ENCODE results near the gene RTL10.

The RTL10 gene

DNA sequence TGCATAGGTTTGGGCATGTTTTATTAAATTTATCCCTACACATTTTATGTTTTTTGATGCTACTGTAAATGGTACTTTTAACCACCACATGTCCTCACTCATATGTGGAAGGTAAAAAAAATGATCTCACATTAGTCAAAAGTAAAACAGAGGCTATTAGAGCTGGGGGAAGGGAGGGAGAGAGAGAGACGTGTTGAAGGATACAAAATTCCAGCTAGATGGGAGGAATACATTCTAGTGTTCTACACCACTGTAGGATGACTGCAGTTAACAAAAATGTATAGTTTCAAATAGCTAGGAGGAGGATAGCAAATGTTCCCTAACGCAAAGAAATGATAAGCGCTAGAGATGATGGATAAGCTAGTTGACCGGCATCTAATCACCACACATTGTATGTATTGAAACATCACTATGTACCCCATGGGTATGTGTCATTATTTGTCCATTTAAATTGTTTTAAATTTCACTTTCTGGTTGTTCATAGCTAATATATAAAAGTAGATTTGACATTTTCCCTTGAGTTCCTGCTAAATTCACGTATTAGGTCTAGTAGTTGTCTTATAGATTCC, 9.9 kb upstream of the RTL10 start:
- Histone ChIP-seq H3K27me3 (no peaks in the 10 kb centered on the region), H3K4me1 (ENCODE audit: control insufficient read depth in 1 of 2, insufficient read depth in 1 of 2, low read depth in 1 of 2, low read length in 1 of 2) (no peaks in the 10 kb centered on the region), H3K27ac (no peak overlapping the region), H3K4me3 (ENCODE audit: low read depth in 1 of 2, low read length in 1 of 2) (no peak overlapping the region), H3K36me3 (no peaks in the 10 kb centered on the region), H3K9me3 (no peaks in the 10 kb centered on the region)
- TF ChIP-seq, protein P1, sequence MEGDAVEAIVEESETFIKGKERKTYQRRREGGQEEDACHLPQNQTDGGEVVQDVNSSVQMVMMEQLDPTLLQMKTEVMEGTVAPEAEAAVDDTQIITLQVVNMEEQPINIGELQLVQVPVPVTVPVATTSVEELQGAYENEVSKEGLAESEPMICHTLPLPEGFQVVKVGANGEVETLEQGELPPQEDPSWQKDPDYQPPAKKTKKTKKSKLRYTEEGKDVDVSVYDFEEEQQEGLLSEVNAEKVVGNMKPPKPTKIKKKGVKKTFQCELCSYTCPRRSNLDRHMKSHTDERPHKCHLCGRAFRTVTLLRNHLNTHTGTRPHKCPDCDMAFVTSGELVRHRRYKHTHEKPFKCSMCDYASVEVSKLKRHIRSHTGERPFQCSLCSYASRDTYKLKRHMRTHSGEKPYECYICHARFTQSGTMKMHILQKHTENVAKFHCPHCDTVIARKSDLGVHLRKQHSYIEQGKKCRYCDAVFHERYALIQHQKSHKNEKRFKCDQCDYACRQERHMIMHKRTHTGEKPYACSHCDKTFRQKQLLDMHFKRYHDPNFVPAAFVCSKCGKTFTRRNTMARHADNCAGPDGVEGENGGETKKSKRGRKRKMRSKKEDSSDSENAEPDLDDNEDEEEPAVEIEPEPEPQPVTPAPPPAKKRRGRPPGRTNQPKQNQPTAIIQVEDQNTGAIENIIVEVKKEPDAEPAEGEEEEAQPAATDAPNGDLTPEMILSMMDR (IDR thresholded peaks at IDR 0.05), result no peak

DNA sequence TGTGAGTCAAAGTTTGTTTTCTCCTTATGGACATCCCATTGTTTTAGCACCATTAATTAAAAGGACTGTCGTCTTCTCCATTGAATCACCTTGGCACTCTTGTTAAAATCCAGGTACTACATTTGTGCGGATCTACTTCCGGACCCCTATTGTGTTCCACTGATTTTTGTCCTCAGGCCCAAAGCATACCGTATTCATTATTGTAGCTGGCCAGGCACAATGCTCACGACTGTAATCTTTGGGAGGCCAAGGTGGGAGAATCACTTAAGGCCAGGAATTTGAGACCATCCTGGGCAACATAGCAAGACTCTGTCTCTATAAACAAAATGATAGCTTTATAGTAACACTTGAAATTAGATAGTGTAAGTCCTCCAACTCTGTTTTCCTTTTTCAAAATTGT, 8.9 kb upstream of the RTL10 start:
- H3K27ac ChIP-seq, result no peak overlapping the region
- H3K4me3 ChIP-seq (ENCODE audit: low read depth in 1 of 2, low read length in 1 of 2), result no peak overlapping the region
- no peaks in the 10 kb centered on the region for H3K9me3 ChIP-seq
- H3K36me3 ChIP-seq, result no peaks in the 10 kb centered on the region
- TF ChIP-seq, protein P1 (IDR thresholded peaks at IDR 0.05), result no peak
- no peaks in the 10 kb centered on the region for H3K27me3 ChIP-seq
- H3K4me1 ChIP-seq (ENCODE audit: control insufficient read depth in 1 of 2, insufficient read depth in 1 of 2, low read depth in 1 of 2, low read length in 1 of 2), result no peaks in the 10 kb centered on the region

DNA sequence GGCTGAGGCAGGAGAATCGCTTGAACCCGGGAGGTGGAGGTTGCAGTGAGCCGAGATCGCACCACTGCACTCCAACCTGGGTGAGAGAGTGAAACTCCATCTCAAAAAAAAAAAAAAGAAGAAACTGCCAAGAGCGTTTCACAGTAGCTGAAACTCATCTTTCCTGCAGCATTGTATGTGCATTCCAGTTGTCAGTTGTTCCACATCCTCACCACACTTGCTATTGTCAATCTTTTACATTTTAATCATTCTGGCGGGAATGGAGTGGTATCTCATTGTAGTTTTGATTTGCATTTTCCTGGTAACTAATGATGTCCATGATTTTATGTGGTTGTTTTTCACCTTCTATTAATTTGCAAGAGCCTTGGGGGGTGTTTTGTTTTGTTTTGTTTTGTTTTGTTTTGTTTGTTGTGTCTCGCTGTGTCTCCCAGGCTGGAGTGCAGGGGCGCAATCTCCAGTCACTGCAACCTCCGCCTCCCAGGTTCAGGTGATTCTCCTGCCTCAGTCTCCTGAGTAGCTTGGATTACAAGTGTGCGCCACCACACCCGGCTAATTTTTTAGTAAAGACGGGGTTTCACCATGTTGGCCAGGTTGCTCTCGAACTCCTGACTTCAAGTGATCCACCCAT, 8.1 kb upstream of the RTL10 start:
- TF ChIP-seq, protein P1 (IDR thresholded peaks at IDR 0.05), result no peak
- Histone ChIP-seq H3K4me3 (ENCODE audit: low read depth in 1 of 2, low read length in 1 of 2) (no peak overlapping the region), H3K36me3 (no peaks in the 10 kb centered on the region), H3K27ac (no peak overlapping the region), H3K9me3 (no peaks in the 10 kb centered on the region), H3K4me1 (ENCODE audit: control insufficient read depth in 1 of 2, insufficient read depth in 1 of 2, low read depth in 1 of 2, low read length in 1 of 2) (no peaks in the 10 kb centered on the region), H3K27me3 (no peaks in the 10 kb centered on the region)

DNA sequence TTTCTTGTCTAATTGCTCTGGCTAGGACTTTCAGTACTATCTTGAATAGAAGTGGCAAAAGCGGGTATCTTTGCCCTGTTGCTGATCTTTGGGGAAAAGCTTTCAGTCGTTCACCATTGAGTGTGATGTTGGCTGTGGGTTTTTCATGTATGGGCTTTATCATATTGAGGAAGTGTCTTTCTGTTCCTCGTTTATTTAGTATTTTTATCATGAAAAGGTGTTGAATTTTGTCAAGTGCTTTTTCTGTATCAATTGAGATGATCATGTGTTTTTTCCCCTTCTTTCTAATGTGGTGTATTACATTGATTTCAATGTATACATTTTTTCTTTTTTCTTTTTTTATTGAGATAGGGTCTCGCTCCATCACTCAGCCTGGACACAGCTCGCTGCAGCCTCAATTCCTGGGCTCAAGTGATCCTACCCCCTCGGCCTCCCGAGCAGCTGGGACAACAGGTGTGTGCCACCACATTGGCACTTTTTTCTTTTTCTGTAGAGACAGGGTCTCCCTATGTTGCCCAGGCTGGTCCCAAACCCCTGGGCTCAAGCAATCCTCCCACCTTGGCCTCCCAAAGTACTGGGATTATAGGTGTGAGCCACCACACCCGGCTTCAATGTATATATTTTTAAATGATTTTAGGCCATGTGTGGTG, 5.3 kb upstream of the RTL10 start:
- peaks cover 11 to 13% of the 10 kb centered on the region in 2 experiments for H3K4me1 ChIP-seq (ENCODE audit: control insufficient read depth in 1 of 2, insufficient read depth in 1 of 2, low read depth in 1 of 2, low read length in 1 of 2)
- TF ChIP-seq, protein P1 (IDR thresholded peaks at IDR 0.05), result no peak
- H3K36me3 ChIP-seq, result no peaks in the 10 kb centered on the region
- H3K4me3 ChIP-seq (ENCODE audit: low read depth in 1 of 2, low read length in 1 of 2), result no peak overlapping the region
- no peaks in the 10 kb centered on the region for H3K9me3 ChIP-seq
- no peaks in the 10 kb centered on the region for H3K27me3 ChIP-seq
- no peak overlapping the region for H3K27ac ChIP-seq

DNA sequence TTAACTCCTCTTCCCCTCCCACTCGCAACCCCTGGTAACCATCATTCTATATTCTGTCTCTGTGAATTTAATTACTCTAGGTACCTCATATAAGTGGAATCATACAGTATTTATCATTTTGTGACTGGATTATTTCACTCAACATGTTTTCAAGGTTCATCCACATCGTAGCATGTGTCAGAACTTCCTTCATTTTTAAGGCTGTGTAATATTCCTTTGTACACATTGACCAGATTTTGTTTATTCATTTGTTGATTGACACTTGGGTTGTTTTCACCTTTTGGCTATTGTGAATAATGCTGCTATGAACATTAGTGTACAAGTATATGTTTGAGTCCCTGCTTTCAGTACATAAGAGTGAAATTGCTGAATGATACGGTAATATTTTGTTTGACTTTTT, 2.7 kb upstream of the RTL10 start:
- Histone ChIP-seq H3K27ac (no peak overlapping the region), H3K4me3 (ENCODE audit: low read depth in 1 of 2, low read length in 1 of 2) (no peak overlapping the region), H3K4me1 (ENCODE audit: control insufficient read depth in 1 of 2, insufficient read depth in 1 of 2, low read depth in 1 of 2, low read length in 1 of 2) (peaks cover 29 to 30% of the 10 kb centered on the region in 2 experiments), H3K27me3 (no peaks in the 10 kb centered on the region), H3K36me3 (peaks cover under 1% of the 10 kb centered on the region), H3K9me3 (no peaks in the 10 kb centered on the region)
- TF ChIP-seq, protein P1 (IDR thresholded peaks at IDR 0.05), result no peak

Measured in neutrophil (primary cell).